Left ventricle myocardium superior (tissue), 1 donor: ENCODE measurements around the gene USP25. TPM values are rescaled to one million over a fixed set of nuclear protein-coding genes. Genes with fewer than 3 reads are reported as not detected.

Source experiments
- ATAC-seq: fragments of 200-7000 bp; cut with Tn5 transposase; one replicate; pipeline ENCODE4 v1.9.1; 2020; ENCODE audit warnings: mild to moderate bottlenecking, moderate library complexity
- DNase-seq: peaks from one replicate; pipeline ENCODE4 v3.0.0-alpha.2; 2020
- intact Hi-C: fragments of 100-400 bp; cut with micrococcal nuclease; formaldehyde crosslinking; loops from one replicate; pipeline ENCODE4 v1.11.0; 2022
- total RNA-seq: library from RNA; stranded (reverse); fragmentation: NEBNext Ultra II Directional; extraction: Animal tissue kit (Norgen Biotek cat#: 25700); gene quantifications from one replicate; pipeline ENCODE4 v1.2.1, GENCODE V29; 2021
- donor health status: DM: no; HTN: yes; CAD: no; lungs with severe emphysema.

The USP25 gene
- total RNA-seq, 1 donor from 2014 or later = 46.0 TPM

DNA sequence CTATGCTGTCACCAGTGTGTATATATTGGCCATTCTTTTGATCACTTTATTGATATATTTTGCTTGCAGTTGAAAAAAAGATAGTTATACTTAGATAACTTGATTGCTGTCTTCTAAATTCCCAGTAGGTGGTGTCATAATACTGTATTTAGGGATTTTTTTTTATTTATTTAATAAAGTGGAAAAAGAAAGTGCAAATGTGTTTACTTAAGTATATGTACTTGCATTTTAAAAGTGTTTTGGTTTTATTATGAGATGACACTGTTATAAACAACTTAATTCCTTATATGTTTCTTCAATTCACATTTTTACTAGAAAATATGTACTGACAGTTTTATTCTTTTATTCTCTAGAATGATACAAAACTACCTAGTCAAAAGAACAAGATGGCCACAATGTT is 164.8 kb downstream of the USP25 start:
- DNase-seq = no peak
- intact Hi-C loops = no loop called here
- no peak for ATAC-seq

DNA sequence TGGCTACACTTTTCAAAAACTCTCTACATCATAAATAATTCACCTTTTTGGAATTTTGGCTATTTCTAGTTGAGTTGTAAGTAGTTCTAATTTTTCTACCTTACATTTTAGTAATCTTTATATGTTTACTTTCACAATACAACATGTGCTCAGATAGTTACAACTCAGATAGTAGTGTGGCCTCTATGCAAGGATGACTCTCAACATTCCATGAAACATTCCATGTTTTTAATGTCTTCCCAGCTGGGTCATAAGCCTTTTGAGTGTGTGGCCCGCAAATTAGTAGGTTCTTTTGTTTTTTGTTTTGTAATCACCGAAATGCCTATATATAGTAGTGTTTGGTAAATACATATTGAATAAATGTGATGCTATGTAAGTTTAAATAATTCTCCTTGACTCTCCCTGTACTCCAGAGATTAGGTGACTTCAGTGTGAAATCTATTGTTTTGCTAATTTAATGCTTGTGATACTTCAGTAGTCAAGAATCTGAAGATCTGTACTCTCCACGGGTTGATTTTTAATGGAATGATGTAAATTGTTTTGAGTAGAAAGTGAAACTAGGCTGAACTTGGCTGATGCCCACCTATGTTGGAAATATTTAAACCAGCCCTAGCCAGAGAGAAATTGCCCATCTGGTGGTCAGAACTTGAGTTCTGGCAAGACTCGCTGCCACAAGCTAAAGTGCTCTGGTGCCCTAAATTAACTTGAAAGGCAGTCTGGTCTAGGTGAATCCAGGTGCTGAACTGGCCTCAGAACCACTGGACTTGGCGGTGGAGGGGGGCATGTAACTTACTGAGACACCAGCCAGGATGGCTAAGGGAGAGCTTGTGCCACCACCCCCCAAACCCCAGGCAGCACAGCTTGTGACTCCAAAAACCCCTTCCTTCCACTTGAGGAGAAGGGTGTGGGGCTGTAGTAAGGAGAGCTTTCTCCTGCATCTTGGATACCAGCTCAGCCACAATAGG is 165.6 kb downstream of the USP25 start:
- ATAC-seq = no peak
- intact Hi-C loops = no loop called here
- no peak for DNase-seq

DNA sequence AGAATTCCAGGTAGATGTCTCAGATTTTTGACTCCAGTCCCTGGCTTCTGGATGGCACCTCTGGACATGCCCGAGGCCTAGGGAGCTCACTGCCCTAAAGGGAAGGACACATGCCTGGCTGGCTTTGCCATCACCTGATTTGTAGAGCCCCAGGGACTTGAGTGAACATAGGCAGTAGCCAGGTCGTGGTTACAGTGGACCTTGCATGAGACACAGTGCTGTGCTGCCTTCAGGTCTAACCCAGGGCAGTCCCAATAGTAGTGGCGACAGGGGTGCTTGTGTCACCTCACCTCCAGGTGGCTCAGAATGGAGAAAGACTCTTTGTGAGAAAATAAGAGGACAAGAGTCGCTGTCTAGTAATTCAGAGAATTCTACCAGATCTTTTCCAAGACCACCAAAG is 166.7 kb downstream of the USP25 start:
- intact Hi-C loops = no loop called here

DNA sequence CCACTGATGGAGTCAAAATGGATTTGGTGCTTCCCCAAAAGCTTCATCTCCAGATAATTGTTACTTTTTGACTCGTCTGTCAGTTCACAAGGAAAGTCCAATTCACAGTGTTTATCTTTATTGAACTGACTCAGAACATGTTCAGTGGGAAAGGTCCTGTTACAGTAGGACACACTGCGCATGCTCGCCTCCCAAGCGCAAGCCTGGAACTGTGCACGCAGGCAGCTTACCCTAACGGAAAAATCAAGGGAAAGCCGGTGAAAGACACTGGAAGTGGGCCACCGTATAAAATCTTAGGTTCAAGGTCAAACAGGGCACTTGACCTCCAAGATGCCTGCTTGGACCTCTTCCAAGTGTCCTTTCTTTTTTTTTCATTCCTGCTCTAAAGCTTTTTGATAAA is 174.6 kb downstream of the USP25 start:
- no peak for ATAC-seq
- no peak for DNase-seq
- intact Hi-C loops = no loop called here

More for the DNA sequence above, 166.7 kb downstream of the USP25 start:
- ATAC-seq (no peak), DNase-seq (no peak)

DNA sequence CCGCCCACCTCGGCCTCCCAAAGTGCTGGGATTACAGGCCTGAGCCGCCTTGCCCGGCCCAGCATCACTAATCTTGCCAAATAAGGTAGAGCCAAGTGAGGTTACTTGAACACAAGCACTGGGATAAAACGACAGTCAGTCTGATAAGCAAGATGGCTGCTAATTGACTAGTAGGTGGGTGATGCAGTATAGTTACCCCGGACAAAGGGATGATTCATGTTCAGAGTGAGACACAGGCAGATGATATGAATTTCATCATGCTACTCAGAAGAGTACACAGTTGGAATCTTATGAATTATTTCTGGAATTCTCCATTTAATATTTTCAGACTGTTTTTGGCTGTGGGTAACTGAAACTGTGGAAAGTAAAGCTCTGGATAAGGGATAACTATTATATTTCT is 178.4 kb downstream of the USP25 start:
- no peak for DNase-seq
- intact Hi-C loops = no loop called here
- ATAC-seq = no peak

DNA sequence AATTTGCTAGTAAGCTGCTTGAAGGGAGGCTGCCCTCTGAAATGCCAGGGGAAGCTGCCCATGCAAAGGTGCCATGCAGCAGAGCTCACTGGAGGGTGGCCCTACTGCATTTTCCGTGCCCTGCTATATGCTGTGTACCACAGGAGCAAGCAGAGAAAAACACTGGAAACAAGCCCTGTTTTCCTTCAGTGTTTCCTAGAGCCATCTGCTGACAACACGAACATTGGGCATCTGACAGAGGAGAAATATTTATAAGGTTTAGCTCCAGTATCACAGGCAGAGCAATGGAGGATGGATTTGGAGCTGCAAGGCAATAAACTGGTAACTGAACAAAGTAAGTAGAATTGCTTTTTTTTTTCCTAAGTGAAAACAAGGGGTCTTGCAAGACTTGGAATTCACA is 198.4 kb downstream of the USP25 start:
- no peak for ATAC-seq
- intact Hi-C loops = no loop called here
- no peak for DNase-seq

DNA sequence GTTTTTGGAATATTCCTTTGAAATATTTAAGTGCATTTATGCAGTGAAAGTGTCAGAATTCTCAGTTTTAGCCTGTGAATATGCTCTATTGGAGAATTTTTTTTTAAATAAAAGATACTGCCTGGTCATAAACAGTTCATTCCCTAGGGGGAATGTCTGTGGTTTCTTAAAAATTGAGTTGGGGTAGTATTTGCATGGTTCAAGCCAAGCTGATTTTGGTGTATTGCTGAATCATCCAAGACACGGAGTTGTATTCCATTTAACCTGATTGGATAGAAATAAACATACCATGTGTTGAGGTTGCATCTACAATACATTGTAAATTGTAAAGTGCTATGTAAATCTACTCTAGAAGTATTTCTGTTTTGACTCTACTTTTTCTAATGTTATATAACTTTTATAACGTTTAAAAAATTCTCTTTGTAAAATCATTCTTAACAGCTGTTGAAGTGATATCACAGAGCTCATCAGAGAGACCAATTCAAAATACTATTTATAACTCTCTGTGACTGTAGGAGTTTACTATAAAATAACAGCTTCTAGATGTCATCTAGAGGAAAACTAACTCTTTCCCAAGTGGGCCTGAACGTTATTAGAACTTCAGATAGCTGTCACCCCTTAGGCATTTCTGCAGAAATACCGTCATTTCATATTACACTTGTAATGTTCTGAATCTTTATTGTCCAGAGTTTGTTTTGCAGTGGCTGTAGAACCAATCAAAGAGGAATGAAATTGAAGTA is 199.1 kb downstream of the USP25 start:
- DNase-seq (no peak), ATAC-seq (no peak)
- intact Hi-C loops = no loop called here

DNA sequence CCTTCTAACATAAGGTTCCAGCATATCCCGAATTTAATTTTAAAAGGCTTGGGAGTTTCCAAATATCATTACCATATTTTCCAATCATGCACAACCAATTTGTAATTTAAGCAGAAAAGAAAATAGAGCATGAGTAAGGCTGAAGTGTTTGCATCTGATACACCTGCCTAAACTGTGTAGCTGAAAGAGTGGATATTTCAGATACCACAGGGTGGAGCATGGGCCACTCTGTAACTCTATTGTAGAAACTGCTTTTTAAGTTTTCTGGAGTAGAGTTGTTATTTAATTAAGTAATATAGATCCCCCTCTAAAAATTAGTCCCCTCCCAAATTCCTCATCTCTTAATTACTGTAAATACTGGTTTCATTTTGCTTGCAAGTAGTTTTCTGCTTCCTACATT is 199.8 kb downstream of the USP25 start:
- ATAC-seq (no peak), DNase-seq (no peak)
- intact Hi-C loops = no loop called here
